ENCODE data around the gene ANKRD45. TPM values are rescaled to one million over a fixed set of nuclear protein-coding genes. Genes with fewer than 3 reads are reported as not detected.
"Not testable (repeated sequence)": the region's sequence is repeated elsewhere in the genome, so short reads cannot be mapped to it uniquely, and the experiment has no call there.

ANKRD45 gene
- total RNA-seq, 2 donors from 2014 or later, result 0.49 to 0.96 TPM

DNA sequence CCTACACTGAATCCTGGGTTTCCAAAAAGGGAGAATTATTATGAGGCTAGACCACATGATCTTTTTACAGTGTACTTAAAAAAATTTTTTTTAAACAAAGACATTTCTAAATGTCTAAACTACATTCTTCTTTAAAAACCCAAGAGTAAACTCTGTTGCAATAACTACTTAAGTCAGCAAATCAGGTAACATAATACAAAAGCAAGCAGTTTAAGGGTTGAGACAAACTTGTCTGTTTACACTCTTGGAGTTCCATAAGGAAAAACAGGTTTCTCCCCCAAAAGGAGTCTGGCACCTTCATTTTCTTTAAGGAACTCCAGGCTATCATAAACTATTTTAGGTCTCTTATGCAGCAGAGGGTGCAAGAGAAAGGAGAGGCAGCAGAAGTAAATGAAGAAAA is 12.5 kb upstream of the ANKRD45 start:
- H3K4me3 ChIP-seq, result no peak overlapping the region
- H3K27ac ChIP-seq, result no peak overlapping the region
- no peak for DNase-seq
- H3K36me3 ChIP-seq, result no peaks in the 10 kb centered on the region
- no peaks in the 10 kb centered on the region for H3K9me3 ChIP-seq
- intact Hi-C loops (cut with DNase I), result no loop called here
- no peak overlapping the region for H3K9ac ChIP-seq (ENCODE audit: low read depth in 2 of 2, low read length in 2 of 2)
- TF ChIP-seq, protein P1, sequence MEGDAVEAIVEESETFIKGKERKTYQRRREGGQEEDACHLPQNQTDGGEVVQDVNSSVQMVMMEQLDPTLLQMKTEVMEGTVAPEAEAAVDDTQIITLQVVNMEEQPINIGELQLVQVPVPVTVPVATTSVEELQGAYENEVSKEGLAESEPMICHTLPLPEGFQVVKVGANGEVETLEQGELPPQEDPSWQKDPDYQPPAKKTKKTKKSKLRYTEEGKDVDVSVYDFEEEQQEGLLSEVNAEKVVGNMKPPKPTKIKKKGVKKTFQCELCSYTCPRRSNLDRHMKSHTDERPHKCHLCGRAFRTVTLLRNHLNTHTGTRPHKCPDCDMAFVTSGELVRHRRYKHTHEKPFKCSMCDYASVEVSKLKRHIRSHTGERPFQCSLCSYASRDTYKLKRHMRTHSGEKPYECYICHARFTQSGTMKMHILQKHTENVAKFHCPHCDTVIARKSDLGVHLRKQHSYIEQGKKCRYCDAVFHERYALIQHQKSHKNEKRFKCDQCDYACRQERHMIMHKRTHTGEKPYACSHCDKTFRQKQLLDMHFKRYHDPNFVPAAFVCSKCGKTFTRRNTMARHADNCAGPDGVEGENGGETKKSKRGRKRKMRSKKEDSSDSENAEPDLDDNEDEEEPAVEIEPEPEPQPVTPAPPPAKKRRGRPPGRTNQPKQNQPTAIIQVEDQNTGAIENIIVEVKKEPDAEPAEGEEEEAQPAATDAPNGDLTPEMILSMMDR (IDR thresholded peaks at IDR 0.05), result no peak
- H3K27me3 ChIP-seq, result no peaks in the 10 kb centered on the region
- no peaks in the 10 kb centered on the region for H3K4me1 ChIP-seq

DNA sequence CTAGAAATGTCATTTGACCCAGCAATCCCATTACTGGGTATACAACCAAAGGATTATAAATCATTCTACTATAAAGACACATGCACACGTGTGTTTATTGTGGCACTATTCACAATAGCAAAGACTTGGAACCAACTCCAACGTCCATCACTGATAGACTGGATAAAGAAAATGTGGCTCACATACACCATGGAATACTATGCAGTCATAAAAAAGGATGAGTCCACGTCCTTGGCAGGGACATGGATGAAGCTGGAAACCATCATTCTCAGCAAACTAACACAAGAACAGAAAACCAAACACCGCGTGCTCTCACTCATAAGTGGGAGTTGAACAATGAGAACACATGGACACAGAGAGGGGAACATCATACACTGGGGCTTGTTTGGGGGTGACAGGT is 10.5 kb upstream of the ANKRD45 start:
- H3K4me1 ChIP-seq; intact Hi-C loops (cut with DNase I); H3K9ac ChIP-seq (ENCODE audit: low read depth in 2 of 2, low read length in 2 of 2); H3K27me3 ChIP-seq; H3K36me3 ChIP-seq; H3K4me3 ChIP-seq; H3K27ac ChIP-seq; DNase-seq; H3K9me3 ChIP-seq: not testable (repeated sequence)

DNA sequence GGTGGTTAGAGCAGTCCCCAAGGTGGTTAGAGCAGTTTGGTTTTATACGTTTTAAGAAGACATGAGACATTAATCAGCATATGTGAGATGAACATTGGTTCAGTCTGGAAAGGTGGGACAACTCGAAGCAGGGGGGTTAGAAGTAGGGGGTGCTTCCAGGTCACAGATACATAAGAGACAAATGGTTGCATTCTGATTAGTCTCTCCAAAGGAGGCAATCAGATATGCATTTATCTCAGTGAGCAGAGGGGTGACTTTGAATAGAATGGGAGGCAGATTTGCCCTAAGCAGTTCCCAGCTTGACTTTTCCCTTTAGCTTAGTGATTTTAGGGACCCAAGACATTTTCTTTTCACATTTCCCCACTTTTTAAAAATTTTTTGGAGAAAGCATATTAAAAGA is 4.8 kb upstream of the ANKRD45 start:
- H3K9me3 ChIP-seq; H3K27me3 ChIP-seq; DNase-seq; H3K27ac ChIP-seq; H3K4me1 ChIP-seq; H3K9ac ChIP-seq (ENCODE audit: low read depth in 2 of 2, low read length in 2 of 2); H3K36me3 ChIP-seq; H3K4me3 ChIP-seq; intact Hi-C loops (cut with DNase I): not testable (repeated sequence)

DNA sequence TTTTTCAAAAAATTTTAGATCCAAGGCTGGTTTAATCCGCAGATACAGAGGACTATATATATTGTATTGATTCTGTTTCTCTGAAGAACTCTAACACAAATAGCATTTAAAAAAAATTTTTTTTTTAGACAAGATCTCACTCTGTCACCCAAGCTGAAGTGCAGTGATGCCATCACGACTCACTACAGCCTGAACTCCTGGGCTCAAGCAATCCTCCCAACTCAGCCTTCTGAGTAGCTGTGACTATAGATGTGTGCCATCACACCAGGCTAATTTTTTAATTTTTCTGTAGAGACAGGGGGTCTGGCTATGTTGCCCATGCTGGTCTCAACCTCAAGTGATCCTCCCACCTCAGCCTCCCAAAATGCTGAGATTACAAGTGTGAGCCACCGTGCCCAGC is 3.0 kb downstream of the ANKRD45 start:
- Histone ChIP-seq H3K9me3 (no peaks in the 10 kb centered on the region), H3K9ac (ENCODE audit: low read depth in 2 of 2, low read length in 2 of 2) (no peak overlapping the region), H3K4me3 (no peak overlapping the region), H3K27me3 (no peaks in the 10 kb centered on the region), H3K27ac (no peak overlapping the region), H3K36me3 (no peaks in the 10 kb centered on the region), H3K4me1 (no peaks in the 10 kb centered on the region)
- DNase-seq, result no peak
- TF ChIP-seq, protein P1 (IDR thresholded peaks at IDR 0.05), result no peak
- intact Hi-C loops (cut with DNase I), result no loop called here

DNA sequence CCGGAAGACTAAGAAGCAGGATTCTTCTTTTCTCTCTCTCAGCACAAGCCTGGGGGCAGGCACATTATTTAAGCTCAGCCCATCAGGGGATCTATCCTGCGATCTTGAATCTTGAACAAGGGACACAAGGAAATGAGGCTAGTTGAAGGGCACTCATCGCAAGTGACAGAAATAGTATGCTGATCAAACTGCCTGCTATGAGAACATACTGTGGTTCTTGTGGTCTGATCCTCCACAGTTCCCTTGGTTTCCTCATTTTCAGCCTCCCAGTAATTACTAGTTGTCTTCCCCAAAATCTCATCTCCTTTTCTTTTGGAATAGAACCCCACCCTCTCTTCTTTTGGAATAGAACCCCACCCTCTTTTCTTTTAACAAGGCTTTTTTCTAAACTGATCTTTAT is 6.5 kb downstream of the ANKRD45 start:
- Histone ChIP-seq H3K36me3 (no peaks in the 10 kb centered on the region), H3K4me1 (no peaks in the 10 kb centered on the region), H3K27me3 (no peaks in the 10 kb centered on the region), H3K9me3 (no peaks in the 10 kb centered on the region), H3K27ac (no peak overlapping the region), H3K4me3 (no peak overlapping the region), H3K9ac (ENCODE audit: low read depth in 2 of 2, low read length in 2 of 2) (no peak overlapping the region)
- no peak for DNase-seq
- intact Hi-C loops (cut with DNase I), result no loop called here
- TF ChIP-seq, protein P1 (IDR thresholded peaks at IDR 0.05), result no peak

DNA sequence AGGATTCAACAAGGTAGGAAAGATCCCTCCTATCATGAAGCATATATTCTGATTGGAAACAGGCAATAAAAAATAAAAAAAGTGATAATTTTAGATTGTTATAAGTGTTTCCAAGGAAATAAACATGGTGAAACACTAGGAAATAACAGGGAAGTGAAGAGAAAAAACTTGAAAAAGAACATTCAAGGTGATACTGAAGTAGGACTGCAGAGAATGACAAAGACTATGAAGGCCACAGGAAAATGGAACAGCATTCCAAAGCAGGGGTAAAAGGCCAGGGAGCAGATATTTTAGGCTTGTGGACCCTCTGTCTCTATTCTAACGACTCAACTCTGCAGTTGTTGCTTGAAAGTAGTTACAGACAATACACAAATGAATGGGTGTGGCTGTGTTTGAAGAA is 7.9 kb downstream of the ANKRD45 start:
- TF ChIP-seq, protein P1 (IDR thresholded peaks at IDR 0.05), result no peak
- intact Hi-C loops (cut with DNase I), result no loop called here
- H3K4me3 ChIP-seq, result no peak overlapping the region
- H3K36me3 ChIP-seq, result no peaks in the 10 kb centered on the region
- no peak for DNase-seq
- H3K9me3 ChIP-seq, result no peaks in the 10 kb centered on the region
- H3K27ac ChIP-seq, result no peak overlapping the region
- H3K4me1 ChIP-seq, result no peaks in the 10 kb centered on the region
- no peaks in the 10 kb centered on the region for H3K27me3 ChIP-seq
- H3K9ac ChIP-seq (ENCODE audit: low read depth in 2 of 2, low read length in 2 of 2), result no peak overlapping the region

DNA sequence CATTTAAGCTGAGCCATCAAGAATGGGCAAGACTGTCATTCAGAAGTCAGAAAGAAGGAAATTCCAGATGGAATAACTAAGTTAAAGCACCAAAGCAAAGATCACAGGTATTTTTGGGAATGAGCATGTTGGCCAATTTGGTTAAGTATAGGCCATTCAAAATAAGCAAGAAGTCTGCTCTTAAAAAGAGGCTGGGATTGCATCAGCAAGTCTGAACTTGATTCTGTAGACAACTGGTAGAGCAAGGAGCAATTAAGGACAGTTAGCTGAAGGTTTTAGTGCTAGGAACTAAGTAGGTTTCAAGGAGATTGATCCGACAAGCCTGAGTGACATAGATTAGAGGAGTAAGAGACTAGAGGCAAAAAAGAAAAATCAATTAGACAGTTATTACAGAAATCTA is 8.4 kb downstream of the ANKRD45 start:
- H3K36me3 ChIP-seq, result no peaks in the 10 kb centered on the region
- intact Hi-C loops (cut with DNase I), result no loop called here
- no peak overlapping the region for H3K4me3 ChIP-seq
- TF ChIP-seq, protein P1 (IDR thresholded peaks at IDR 0.05), result no peak
- H3K9me3 ChIP-seq, result no peaks in the 10 kb centered on the region
- H3K27me3 ChIP-seq, result no peaks in the 10 kb centered on the region
- no peak overlapping the region for H3K9ac ChIP-seq (ENCODE audit: low read depth in 2 of 2, low read length in 2 of 2)
- no peaks in the 10 kb centered on the region for H3K4me1 ChIP-seq
- H3K27ac ChIP-seq, result no peak overlapping the region
- DNase-seq, result no peak
